Transverse colon (tissue), 4 donors: Measurements from ENCODE around the gene RTP2. TPM values are rescaled to one million over a fixed set of nuclear protein-coding genes. Genes with fewer than 3 reads are reported as not detected.

Experiments
- DNase-seq: peaks from one replicate; pipeline ENCODE4 v3.0.0-alpha.2; 2019
- H3K27ac ChIP-seq, 4 donors: fragments of 200-600 bp; sonication (generic); 2 replicates each; pipeline ENCODE4 v1.5.1; 2016 to 2018; ENCODE audit warnings: inconsistent platforms in 4 of 4
- H3K27me3 ChIP-seq: fragments of 200-600 bp; sonication (generic); 2 replicates; pipeline ENCODE4 v1.5.1; 2017; ENCODE audit warnings: inconsistent platforms
- H3K36me3 ChIP-seq, 4 donors: fragments of 200-600 bp; sonication (generic); 2 replicates each; pipeline ENCODE4 v1.5.1; 2017 to 2019; ENCODE audit warnings: inconsistent platforms in 4 of 4
- H3K4me1 ChIP-seq, 4 donors: fragments of 200-600 bp; sonication (generic); 2 replicates each; pipeline ENCODE4 v1.5.1; 2017 to 2020; ENCODE audit warnings: inconsistent platforms in 4 of 4
- H3K4me3 ChIP-seq, 4 donors: fragments of 200-600 bp; sonication (generic); 1 replicate in 1 of 4; 2 replicates in 3 of 4; pipeline versions ENCODE4 v1.5.1 to v1.6.1; 2017 to 2019; ENCODE audit warnings: inconsistent platforms in 4 of 4
- H3K9me3 ChIP-seq, 2 donors: fragments of 200-600 bp; sonication (generic); 2 replicates each; pipeline ENCODE4 v1.5.1; 2017 to 2019; ENCODE audit warnings: inconsistent platforms in 2 of 2
- EP300 ChIP-seq: sonication (generic); formaldehyde crosslinking; IDR thresholded peaks from one replicate; pipeline ENCODE4 v1.6.1; 2017; ENCODE audit warnings: antibody characterized with exemption, low read depth
- POLR2A ChIP-seq: fragments of 450-650 bp; IDR thresholded peaks from one replicate; pipeline ENCODE4 v1.6.1; 2016; ENCODE audit warnings: antibody characterized with exemption, mild to moderate bottlenecking, moderate library complexity
- POLR2AphosphoS5 ChIP-seq, 3 donors: sonication (generic); formaldehyde crosslinking; IDR thresholded peaks; one replicate each; pipeline ENCODE4 v1.6.1; 2016; ENCODE audit warnings: antibody characterized with exemption in 3 of 3
- WGBS, 2 donors: methylation state at CpG; one replicate each; pipeline ENCODE4 v1.1.5; 2018; ENCODE audit warnings: low coverage in 1 of 2; 5-methylcytosine and 5-hydroxymethylcytosine counted together
- in situ Hi-C, 4 donors: fragments of 200-750 bp; cut with MboI; loops; one replicate each; pipeline versions ENCODE4 v1.15.0 to v1.15.1; 2017; ENCODE audit warnings: low sequenced_read_pairs in 3 of 4, low pct_ligation_motif_present in 1 of 4, low pct_unique_long_range_greater_than_20kb in 1 of 4
- intact Hi-C: fragments of 100-400 bp; cut with DNase I; formaldehyde crosslinking; loops from one replicate; pipeline ENCODE4 v1.15.1; 2023; ENCODE audit warnings: low total_unique reads
- total RNA-seq, 4 donors: library from RNA; depleted of rRNA; stranded (reverse); fragments of >200 nt; gene quantifications; one replicate each; pipeline ENCODE4 v1.1.0, GENCODE V29; 2016
- TF ChIP-seq, protein P1 (sequence below), 5 experiments: fragments of 200-600 bp in 3 of 5; fragments of 450-650 bp in 2 of 5; sonication (generic) in 3 of 5; IDR thresholded peaks; 1 replicate in 2 of 5; 2 replicates in 3 of 5; pipeline ENCODE4 v1.5.1; 2016 to 2017; ENCODE audit warnings: antibody characterized with exemption in 5 of 5, inconsistent platforms in 3 of 5, mild to moderate bottlenecking in 2 of 5, moderate library complexity in 1 of 5

Gene RTP2
- total RNA-seq, 4 donors from 2014 or later: not detected

DNA sequence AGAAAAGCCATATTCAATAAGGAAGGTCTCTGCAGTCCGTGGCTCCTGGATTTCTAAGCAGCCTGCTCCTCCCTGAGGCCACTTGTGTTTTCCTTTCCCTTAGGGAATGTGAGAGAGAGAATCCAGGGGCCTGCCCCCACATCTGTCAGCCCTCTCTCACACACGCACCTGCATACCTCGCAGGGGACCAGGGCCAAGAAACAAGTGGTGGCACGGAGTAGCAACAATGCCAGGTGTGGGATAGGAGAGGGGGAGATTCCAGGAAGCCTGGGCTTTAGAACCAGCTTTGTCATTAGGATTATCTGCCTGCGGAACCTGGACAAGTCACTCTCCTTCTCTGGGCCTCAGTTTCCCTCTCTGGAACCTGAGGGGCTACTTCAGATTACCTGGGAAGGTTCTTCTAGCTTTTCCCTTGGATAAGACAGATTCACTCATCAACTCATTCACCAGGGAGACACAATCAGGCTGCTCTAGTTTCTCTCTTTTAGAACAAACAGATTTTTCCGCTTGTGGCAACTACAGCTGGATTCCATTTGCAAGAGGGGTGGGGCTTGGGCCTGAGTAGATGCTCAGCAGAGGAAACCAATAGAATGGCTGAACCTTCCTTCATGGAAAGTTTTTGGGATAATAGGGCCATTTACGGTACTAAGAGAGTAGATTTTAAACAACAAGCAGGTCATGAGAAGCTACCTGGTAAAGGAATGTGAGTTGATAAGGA, 23.5 kb upstream of the RTP2 start:
- TF ChIP-seq EP300 (no peak), POLR2AphosphoS5 (IDR thresholded peaks at IDR 0.05) (no peak), POLR2A (no peak)
- TF ChIP-seq, protein P1, sequence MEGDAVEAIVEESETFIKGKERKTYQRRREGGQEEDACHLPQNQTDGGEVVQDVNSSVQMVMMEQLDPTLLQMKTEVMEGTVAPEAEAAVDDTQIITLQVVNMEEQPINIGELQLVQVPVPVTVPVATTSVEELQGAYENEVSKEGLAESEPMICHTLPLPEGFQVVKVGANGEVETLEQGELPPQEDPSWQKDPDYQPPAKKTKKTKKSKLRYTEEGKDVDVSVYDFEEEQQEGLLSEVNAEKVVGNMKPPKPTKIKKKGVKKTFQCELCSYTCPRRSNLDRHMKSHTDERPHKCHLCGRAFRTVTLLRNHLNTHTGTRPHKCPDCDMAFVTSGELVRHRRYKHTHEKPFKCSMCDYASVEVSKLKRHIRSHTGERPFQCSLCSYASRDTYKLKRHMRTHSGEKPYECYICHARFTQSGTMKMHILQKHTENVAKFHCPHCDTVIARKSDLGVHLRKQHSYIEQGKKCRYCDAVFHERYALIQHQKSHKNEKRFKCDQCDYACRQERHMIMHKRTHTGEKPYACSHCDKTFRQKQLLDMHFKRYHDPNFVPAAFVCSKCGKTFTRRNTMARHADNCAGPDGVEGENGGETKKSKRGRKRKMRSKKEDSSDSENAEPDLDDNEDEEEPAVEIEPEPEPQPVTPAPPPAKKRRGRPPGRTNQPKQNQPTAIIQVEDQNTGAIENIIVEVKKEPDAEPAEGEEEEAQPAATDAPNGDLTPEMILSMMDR (IDR thresholded peaks at IDR 0.05): no peak
- H3K4me3 ChIP-seq: no peak overlapping the region
- intact Hi-C loops (no loop called here), in situ Hi-C loops (loop anchor here in 3 of 4 donors (25.0 kb wide), 5 partner anchors 436 to 1411 kb away; partner anchors contain the start of gene LPP (in 1 of the 3))
- DNase-seq: no peak
- peaks cover 0 to 96% (median 36%) of the 10 kb centered on the region in 4 donors for H3K36me3 ChIP-seq
- 83 to 100% methylated on average over 2 to 7 of the region's 7 CpGs for WGBS, 2 donors
- no peaks in the 10 kb centered on the region for H3K4me1 ChIP-seq
- no peak overlapping the region for H3K27ac ChIP-seq
- H3K27me3 ChIP-seq: no peaks in the 10 kb centered on the region
- H3K9me3 ChIP-seq: no peaks in the 10 kb centered on the region

DNA sequence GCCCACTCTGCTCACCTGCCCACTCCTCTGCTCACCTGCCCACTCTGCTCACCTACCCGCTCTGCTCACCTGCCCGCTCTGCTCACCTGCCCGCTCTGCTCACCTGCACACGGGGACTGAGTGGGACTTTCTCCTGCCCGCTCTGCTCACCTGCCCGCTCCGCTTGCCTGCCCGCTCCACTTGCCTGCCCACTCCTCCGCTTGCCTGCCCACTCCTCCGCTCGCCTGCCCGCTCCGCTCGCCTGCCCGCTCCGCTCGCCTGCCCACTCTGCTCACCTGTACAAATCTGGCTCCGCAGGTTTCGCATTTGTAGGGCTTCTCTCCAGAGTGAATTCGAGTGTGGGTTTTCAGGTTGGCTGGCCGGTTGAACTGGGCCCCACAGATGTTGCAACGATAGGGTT, 22.9 kb upstream of the RTP2 start:
- TF ChIP-seq EP300 (no peak), POLR2A (no peak)
- TF ChIP-seq, protein P1 (IDR thresholded peaks at IDR 0.05): no peak
- H3K36me3 ChIP-seq: peaks cover 0 to 93% (median 33%) of the 10 kb centered on the region in 4 donors

DNA sequence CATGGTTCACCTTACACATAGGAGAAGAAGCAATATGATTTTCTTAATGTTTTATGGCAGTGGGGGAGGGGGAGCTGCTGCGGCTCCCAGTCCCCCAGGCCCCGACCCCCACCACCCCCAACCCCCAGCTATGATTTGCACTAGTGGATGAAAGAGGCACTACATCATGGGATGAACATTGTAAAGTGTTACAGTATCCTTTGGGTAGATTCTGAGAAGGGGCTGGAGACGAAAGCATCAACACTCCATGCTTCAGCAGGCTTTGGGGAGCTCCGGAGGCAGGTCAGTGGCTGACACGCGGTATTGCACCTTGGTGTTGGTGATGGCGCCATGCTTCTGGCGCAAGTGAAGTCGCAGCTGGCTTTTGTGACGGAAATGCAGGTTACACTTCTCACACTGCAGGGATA, 19.9 kb upstream of the RTP2 start:
- WGBS, 2 donors: 91% methylated on average over 10 of the region's 10 CpGs; no CpG with 5 or more reads in 1 of the 2 donors
- Histone ChIP-seq H3K36me3 (peaks cover 0 to 65% (median 19%) of the 10 kb centered on the region in 4 donors), H3K27ac (no peak overlapping the region), H3K4me1 (peaks cover 0 to 4% (median 0%) of the 10 kb centered on the region in 4 donors), H3K27me3 (no peaks in the 10 kb centered on the region), H3K9me3 (no peaks in the 10 kb centered on the region), H3K4me3 (no peak overlapping the region)
- TF ChIP-seq POLR2AphosphoS5 (IDR thresholded peaks at IDR 0.05): no peak
- TF ChIP-seq, protein P1 (IDR thresholded peaks at IDR 0.05): no peak
- TF ChIP-seq EP300: no peak
- no peak for TF ChIP-seq POLR2A
- intact Hi-C loops (no loop called here), in situ Hi-C loops (no loop called here)
- DNase-seq: no peak

More for the DNA sequence above, 22.9 kb upstream of the RTP2 start:
- in situ Hi-C loops: loop anchor here in 3 of 4 donors (25.0 kb wide), 5 partner anchors 437 to 1412 kb away; partner anchors contain the start of gene LPP (in 1 of the 3)
- Histone ChIP-seq H3K27me3 (no peaks in the 10 kb centered on the region), H3K27ac (no peak overlapping the region), H3K4me3 (no peak overlapping the region), H3K4me1 (peaks cover 0 to under 1% (median 0%) of the 10 kb centered on the region in 4 donors), H3K9me3 (no peaks in the 10 kb centered on the region)
- intact Hi-C loops: no loop called here
- no peak for DNase-seq
- WGBS, 2 donors: 97% methylated on average over 10 to 22 of the region's 22 CpGs

DNA sequence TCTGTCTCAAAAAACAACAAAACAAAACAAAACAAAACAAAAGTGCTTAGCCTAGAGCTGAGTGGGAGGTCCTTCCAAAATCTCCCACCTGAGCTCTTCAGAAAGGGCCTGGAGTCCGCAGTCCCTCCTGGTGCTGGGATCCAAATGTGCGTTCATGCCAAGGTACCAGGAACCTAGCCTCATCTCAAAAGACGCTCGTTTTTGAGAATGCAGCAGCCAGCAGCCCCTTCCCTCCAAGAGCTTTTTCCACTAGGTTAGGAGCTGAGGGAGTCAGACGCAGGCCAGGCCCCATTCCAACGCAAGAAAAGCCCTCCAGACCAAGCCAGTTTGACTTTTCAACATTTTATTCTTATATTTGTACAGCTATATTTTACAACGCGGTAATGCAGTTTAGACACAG, 18.7 kb upstream of the RTP2 start:
- no peak for DNase-seq
- Histone ChIP-seq H3K27me3 (no peaks in the 10 kb centered on the region), H3K9me3 (no peaks in the 10 kb centered on the region), H3K4me3 (no peak overlapping the region), H3K36me3 (peaks cover 0 to 53% (median 13%) of the 10 kb centered on the region in 4 donors), H3K4me1 (peaks cover 0 to 4% (median 0%) of the 10 kb centered on the region in 4 donors), H3K27ac (peak overlapping the region in 1 of 4 donors; percentile 51)
- intact Hi-C loops: no loop called here
- 76 to 92% methylated on average over 3 to 8 of the region's 8 CpGs for WGBS, 2 donors
- in situ Hi-C loops: no loop called here
- TF ChIP-seq EP300 (no peak), POLR2AphosphoS5 (IDR thresholded peaks at IDR 0.05) (no peak)
